Erythroblast (primary cell): ENCODE measurements around the gene ITGA5.

Experiments used
- DNase-seq, 2 experiments: peaks; one replicate each; lab custom pipeline; 2025; lab: John Stamatoyannopoulos, UW
- GATA1 ChIP-seq: IDR thresholded peaks from 2 replicates; pipeline ENCODE4 v1.6.1; 2011; ENCODE audit warnings: low read depth, mild to moderate bottlenecking, control low read depth, low read length, moderate library complexity
- POLR2A ChIP-seq: IDR thresholded peaks from 2 replicates; pipeline ENCODE4 v1.6.1; 2011; ENCODE audit warnings: mild to moderate bottlenecking, low read length

The ITGA5 gene

DNA sequence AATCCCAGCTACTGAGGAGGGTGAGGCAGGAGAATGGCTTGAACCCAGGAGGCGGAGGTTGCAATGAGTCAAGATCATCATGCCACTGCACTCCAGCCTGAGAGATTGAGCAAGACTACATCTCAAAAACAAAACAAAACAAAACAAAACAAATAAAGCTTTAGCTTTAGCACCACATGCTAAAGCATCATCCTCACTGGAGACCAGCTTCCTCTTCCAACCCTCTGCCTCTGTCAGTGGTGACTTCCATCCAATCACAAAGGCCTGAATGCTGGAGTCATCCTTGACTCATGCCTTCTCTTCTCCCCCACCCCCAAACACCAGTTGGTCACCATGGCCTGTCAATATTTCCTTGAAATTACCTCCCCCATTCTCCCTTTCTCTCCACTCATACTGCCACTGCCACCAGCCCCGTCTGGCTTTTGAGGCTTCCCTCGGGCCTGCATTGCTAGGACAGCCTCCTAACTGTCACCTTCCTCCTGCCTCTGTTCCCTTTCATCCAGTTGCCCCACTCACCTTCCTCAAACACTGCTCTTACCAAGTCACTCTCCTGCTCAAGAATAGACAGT lies 35.9 kb downstream of the ITGA5 start:
- TF ChIP-seq POLR2A: no peak
- TF ChIP-seq GATA1: no peak
- DNase-seq: peak in 1 of 2 experiments; percentile 23

DNA sequence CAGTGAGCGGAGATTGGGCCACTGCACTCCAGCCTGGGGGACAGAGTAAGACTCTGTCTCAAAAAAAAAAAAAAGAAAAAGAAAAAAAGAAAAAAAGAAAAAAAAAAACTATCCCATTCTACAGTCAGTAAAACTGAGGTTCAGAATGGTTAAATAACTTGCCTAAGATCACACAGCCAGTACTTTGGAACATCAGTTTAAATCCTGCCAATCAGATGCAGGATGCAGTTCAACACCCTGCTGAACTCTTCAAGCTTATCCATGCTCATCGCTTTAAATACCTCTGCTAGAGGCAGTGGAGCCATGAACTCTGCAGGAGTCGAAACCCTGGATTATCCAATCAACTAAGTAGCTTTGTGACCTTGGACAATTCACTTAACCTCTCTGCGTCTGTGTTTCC lies 37.9 kb downstream of the ITGA5 start:
- TF ChIP-seq POLR2A (no peak), GATA1 (no peak)
- no peak for DNase-seq

DNA sequence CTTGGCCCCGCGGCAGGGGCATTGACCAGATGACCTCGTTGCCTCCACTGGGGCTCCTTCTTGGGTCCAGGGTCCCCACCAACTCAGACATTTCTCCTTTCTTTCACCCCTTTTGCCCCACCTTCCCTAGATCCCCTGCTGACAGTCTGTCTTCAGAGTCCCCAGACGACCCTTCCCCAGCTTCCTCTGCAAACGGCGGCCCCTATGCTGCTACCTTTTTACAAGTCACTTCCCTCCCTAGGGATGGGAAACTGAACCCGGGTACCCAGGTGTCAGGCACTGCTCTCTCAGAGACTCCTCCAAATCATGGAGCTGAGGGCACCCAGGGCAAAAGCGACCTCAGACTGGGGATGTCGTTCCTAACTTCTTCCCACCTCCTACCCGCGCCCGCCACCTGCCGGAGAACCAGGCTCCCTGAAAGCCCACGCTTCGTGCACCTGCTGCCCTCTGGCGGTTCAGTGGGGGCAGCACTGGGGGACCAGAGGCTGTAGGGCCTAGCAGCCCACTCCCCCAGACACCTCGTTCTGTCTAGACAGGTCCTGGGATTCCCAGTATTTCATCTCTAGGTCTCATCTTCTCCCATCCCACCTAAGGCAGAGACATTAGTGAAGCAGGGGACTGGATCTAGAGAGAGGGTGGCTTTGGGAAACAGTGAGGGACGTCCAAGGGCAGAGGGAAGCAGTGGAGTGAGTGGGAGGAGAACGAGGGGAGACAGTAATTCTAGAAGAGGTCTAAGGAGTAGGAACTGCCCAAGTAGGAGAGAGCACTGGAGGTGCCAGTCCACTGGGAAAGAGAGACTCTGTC lies 39.5 kb downstream of the ITGA5 start:
- peak; percentile 82 to 92 for DNase-seq
- no peak for TF ChIP-seq GATA1
- no peak for TF ChIP-seq POLR2A

DNA sequence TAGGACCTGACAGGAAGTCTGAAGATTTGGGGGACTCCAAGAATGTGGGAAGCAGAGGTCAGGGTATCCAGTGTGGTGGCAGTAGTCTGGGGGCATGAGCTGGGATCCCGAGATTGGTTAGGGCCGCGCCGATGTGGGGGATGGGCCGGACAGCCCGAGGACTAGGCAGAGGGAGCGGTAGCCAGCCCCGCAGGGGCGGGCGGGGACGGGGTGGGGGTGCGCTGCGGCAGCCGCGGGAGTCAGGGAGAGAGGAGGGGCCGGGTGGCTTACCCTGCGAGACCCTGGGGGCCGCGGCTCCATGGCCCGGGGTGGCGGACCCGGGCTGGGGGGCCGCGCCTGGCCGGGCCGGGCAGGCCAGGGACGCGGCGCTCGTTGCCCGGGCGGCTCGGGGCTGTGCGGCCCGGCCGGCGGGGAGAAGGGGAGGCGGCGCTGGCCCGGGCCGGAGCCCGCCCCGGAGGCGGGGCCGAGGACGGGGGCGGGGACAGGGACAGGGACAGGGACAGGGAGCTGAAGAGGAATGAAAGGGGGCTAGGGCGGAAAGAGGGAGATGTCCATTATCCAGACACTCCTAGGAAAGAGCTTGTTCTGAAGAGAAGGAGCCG lies 40.2 kb downstream of the ITGA5 start:
- TF ChIP-seq POLR2A (no peak), GATA1 (no peak)
- peak in 1 of 2 experiments; percentile 20 for DNase-seq

DNA sequence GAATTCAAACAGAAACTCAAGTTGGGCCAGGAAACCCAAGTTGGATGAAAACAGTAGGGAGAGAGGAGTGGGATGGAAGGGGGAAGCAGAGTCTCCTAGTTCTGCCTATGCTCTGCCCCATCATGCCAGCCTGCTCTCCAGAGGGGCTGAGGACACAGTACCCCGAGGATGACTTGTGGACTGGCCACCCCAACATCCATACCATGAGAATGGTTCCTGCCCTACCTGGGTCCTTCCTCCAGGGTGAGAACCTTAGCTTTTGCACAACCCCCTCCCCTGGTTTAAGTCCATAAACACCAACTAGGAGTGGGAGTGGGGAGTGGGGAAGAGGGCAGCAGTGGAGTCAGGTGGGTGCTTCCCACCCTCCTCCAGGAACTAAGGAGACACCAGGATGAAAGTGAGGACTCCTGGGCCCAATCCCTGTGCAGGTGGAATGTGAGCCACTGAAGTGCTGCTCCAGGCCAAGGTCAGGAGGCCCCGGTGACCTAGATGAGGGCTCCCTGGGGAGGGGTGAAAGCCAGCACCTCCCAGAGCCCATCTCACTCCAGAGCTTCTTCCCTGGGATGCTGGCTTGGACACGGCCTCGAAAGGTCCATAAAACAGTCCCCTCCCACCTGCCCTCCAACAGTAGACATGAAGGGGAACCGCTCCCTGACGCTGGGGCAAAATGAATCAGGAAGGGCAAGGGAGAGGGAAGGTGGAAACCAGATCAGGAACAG lies 41.1 kb downstream of the ITGA5 start:
- TF ChIP-seq GATA1 (no peak), POLR2A (no peak)
- no peak for DNase-seq

DNA sequence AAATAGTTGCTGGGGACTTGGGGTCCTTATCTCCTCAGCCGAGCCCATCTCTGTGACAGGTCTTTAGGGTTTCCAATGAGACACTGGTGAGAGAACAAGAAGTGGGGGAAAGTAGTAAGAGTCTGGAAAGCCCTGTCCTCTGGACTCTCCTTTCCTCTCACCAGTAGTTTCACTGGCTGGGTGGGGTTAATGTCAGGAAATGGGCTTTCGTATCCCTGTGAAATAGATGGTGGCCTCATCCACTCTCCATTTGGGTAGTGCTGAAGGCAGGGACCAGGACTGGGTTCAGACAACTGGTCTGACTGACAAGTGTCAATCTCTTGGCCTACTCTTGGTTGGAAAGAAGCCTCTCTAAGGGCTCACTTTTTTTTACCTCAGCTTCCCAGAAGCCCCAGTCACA lies 42.1 kb downstream of the ITGA5 start:
- peak in 1 of 2 experiments; percentile 42 for DNase-seq
- no peak for TF ChIP-seq GATA1
- no peak for TF ChIP-seq POLR2A

DNA sequence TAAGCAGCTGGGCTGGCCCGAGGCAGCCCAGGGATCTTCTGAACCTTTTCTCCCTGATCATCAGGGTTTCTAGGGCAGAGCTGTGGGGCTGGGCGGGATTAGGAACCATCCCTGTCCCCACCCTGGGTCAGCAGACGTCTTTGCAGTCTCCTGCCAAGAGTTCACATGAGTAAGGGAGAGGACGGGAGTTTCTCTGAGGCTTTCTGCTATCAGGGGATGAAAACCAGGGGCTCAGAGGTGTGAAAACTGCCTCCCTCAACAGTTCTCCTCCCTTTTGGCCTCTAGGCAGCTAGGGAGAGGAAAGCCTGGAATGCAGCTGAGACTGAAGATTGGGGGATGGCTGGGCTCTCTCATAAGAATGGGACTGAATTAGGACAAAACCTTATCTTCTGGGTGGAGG lies 42.5 kb downstream of the ITGA5 start:
- TF ChIP-seq GATA1 (no peak), POLR2A (no peak)
- DNase-seq: peak; percentile 42 to 56

DNA sequence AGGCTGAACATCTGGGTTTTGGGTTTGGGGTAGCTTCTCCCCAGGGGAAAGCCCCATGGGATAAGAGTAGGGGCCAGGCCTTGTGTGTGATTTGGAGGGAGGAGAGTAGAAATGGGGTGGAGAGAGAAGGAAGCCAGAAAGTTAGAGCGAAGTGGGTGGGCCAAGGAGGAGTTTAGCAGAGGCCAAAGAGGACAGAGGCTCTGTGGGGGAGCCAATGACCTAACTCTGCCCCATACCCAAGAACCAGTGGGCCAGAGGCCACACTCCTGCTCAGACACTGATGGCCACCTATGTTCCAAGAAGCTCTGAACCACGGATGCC lies 43.8 kb downstream of the ITGA5 start:
- TF ChIP-seq GATA1: no peak
- no peak for TF ChIP-seq POLR2A
- no peak for DNase-seq

DNA sequence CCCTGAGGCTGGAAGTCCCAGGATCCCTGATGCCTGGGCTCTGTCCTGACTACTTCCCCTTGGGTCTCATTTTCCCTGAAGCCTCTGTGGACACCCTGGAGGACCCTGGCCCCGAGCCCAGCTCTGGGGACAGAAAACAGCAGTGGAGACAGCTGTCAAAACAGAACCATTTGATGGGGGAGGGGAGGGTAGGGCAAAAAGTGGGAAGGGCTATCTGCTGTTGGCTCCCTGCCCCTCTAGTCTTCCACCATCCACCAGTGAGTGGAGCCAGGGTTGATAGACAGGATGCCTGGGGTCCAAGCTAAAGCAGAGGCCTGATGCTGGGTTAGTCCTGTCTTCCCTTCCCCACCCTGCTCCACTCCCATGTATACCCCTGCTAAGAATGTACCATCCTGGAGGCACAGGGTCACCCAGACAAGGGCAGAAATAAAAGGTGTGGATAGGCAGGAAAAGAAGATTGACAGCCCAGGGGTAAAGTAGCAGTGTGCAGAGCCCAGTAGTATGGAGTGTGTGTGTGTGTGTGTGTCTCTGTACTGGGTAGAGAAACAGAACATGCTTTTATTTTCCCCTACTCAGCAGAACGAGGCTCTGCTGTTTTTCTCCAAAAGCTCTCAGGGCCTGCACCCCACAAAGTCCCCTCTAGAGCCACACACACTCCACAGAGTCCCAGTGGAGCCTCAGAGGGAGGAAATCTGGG lies 44.4 kb downstream of the ITGA5 start:
- TF ChIP-seq POLR2A (no peak), GATA1 (no peak)
- DNase-seq: no peak

DNA sequence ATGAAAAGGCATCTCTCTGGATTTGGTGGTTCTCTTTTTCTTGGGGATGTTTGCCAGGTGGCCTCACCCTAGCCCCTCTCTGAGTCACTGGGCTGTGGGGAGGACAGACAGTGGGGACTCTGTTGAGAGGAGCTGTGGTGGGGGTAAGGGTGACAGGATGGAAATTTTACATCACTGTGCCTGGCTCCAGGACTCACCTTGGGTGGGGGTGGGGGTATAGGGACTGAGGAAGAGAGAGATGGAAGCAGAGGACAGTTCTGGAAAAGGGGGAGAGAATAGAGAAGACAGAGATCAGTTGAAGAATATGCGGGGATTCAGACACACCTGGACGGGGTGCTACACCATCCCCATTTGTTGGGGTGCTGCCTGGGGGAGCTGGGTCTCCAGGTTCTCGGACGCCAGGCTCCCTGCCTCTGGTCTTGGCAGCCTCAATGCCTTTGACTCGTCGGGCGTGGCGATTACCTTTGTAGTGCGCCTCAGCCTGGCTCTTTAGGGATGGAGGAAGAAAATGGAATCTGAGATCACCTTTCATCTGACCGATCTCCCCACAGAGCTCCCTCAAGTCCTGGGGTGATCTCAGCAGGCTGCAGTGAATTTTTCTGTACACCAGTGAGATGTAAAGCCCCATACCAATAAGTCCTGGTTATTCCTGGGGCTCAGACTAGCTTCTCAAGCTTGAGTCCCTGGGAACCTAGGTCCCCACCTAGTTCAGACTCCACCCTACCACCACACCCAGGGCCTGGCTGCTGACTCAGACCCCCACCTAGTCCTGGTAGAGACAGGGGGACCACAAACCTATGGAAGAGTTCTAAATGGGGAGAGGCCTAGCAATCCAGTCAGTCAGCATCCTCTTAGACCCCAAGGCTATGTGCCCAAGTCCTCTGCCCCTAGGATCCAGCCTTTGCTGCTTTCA lies 45.2 kb downstream of the ITGA5 start:
- TF ChIP-seq GATA1 (no peak), POLR2A (no peak)
- DNase-seq: peak; percentile 12 to 43

DNA sequence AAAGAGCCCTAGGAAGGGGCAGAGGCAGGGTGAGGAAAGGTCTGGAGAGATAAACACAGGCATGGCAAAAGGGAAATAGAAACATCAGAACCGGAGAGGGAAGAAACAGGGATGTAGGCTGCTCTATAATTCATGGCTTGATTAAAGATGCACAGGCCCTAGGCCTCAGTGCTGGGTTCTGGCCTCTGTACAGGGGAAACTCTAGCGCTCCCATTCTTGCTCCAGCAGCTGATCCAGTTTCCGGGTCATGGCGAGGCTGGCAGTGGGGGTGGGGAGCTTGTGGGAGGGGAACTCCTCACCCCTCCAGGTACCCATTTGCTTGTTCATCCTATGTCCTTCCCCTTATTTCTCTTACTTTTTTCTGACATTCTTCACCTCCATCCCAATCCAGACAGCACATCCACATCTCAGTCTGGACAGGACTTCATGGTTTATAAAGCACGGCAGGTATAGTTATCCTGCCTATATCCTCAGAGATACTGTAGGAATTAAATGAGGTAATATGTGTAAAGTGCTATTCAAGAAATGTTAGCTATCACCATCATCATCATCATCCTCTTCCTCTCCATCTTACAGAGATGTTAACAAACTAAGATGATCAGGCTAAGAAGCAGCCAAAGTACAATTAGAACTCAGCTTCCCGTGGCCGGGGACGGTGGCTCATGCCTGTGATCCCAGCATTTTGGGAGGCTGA lies 46.8 kb downstream of the ITGA5 start:
- DNase-seq: no peak
- TF ChIP-seq POLR2A (no peak), GATA1 (no peak)

DNA sequence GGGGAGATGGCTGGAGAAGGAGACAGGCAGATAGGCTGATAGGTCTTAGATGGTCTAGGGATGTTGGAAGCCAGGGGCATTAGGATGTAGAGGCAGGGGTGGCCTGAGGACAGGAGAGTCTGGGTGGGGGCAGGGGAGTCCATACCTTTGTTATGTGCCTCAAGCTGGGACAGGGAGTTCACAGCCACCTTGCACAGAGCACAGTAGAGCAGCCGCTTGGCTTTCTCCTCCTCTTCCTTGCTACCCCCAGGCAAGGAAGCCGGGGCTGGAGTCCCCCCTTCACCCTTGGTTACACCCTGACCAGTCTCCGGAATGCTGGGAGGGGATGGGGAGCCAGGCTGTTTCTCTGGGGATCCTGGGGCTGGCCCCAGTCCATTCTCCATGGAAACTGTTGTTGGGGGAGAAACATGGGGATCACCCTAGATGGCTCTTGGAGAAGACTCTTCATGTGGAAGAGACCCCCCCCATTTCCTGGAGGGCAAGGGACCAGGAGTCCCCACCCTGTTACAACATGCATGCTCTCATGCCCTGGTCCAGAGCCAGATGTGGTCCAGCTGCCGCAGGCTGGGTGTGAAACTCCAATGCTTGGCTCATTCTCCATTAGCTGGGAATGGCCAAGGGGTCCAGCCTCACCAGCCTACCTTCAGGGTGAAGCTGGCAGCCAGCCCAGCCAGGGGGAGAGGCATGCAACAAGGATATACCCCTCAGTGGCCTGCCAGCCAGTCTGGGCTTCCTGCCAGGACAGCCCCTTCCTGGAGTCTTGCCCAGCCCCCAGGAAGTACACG lies 47.5 kb downstream of the ITGA5 start:
- DNase-seq: no peak
- no peak for TF ChIP-seq POLR2A
- no peak for TF ChIP-seq GATA1
